Chondrocyte (in vitro differentiated cells): Measurements from ENCODE around the gene HOOK2. TPM values are rescaled to one million over a fixed set of nuclear protein-coding genes. Genes with fewer than 3 reads are reported as not detected.
A peak's percentile ranks its signal among the peaks of the same experiment; 100 is the strongest.

Source experiments
- DNase-seq: peaks from one replicate; pipeline ENCODE4 v3.0.0; 2021; ENCODE audit warnings: mixed read lengths, low spot score
- H3K27ac Mint-ChIP-seq: one replicate; pipeline ENCODE4 v1.8.0; 2021; ENCODE audit warnings: mild to moderate bottlenecking, moderate library complexity, mixed read lengths; ENCODE audit not compliant: unreplicated experiment
- H3K27me3 Mint-ChIP-seq: 2 replicates; pipeline ENCODE4 v1.8.0; 2021; ENCODE audit warnings: low read depth, mixed read lengths
- H3K36me3 Mint-ChIP-seq: 2 replicates; pipeline ENCODE4 v1.8.0; 2021; ENCODE audit warnings: low read depth, mixed read lengths
- H3K4me1 Mint-ChIP-seq: 2 replicates; pipeline ENCODE4 v1.8.0; 2021; ENCODE audit warnings: low read depth, mild to moderate bottlenecking, mixed read lengths
- H3K4me3 Mint-ChIP-seq: one replicate; pipeline ENCODE4 v1.8.0; 2021; ENCODE audit warnings: mild to moderate bottlenecking, moderate library complexity, mixed read lengths; ENCODE audit not compliant: unreplicated experiment
- H3K9me3 Mint-ChIP-seq: 2 replicates; pipeline ENCODE4 v1.8.0; 2021; ENCODE audit warnings: low read depth, mixed read lengths
- total RNA-seq: library from RNA; stranded (reverse); gene quantifications from 3 replicates; pipeline ENCODE4 v1.2.1, GENCODE V29; 2021
- TF ChIP-seq, protein P1 (sequence below): fragments of 200-600 bp; sonication (generic); IDR thresholded peaks from 2 replicates; pipeline ENCODE4 v1.5.0; 2021; ENCODE audit warnings: antibody characterized with exemption, mild to moderate bottlenecking, moderate library complexity

Gene HOOK2
- total RNA-seq, 1 donor from 2014 or later, result 26.8 TPM

DNA sequence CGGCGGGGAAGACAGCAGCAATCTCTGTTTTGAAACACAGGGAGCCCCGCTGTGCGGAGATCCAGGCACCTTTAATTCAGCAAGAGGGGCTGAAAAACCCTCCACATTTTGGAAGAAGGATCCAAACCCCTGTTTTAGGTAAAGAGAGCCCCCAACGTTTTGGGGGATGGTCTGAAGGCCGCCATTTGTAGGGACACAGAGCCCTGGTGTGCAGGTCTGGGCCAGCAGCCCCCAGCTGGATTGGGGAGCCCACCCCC is 3.5 kb upstream of the HOOK2 start:
- TF ChIP-seq, protein P1, sequence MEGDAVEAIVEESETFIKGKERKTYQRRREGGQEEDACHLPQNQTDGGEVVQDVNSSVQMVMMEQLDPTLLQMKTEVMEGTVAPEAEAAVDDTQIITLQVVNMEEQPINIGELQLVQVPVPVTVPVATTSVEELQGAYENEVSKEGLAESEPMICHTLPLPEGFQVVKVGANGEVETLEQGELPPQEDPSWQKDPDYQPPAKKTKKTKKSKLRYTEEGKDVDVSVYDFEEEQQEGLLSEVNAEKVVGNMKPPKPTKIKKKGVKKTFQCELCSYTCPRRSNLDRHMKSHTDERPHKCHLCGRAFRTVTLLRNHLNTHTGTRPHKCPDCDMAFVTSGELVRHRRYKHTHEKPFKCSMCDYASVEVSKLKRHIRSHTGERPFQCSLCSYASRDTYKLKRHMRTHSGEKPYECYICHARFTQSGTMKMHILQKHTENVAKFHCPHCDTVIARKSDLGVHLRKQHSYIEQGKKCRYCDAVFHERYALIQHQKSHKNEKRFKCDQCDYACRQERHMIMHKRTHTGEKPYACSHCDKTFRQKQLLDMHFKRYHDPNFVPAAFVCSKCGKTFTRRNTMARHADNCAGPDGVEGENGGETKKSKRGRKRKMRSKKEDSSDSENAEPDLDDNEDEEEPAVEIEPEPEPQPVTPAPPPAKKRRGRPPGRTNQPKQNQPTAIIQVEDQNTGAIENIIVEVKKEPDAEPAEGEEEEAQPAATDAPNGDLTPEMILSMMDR, result no peak
- Mint-ChIP-seq H3K27ac (peak overlapping the region; percentile 98), H3K9me3 (no peaks in the 10 kb centered on the region), H3K27me3 (no peaks in the 10 kb centered on the region), H3K36me3 (no peaks in the 10 kb centered on the region), H3K4me1 (peaks cover 38% of the 10 kb centered on the region), H3K4me3 (peak overlapping the region; percentile 87)
- no peak for DNase-seq

DNA sequence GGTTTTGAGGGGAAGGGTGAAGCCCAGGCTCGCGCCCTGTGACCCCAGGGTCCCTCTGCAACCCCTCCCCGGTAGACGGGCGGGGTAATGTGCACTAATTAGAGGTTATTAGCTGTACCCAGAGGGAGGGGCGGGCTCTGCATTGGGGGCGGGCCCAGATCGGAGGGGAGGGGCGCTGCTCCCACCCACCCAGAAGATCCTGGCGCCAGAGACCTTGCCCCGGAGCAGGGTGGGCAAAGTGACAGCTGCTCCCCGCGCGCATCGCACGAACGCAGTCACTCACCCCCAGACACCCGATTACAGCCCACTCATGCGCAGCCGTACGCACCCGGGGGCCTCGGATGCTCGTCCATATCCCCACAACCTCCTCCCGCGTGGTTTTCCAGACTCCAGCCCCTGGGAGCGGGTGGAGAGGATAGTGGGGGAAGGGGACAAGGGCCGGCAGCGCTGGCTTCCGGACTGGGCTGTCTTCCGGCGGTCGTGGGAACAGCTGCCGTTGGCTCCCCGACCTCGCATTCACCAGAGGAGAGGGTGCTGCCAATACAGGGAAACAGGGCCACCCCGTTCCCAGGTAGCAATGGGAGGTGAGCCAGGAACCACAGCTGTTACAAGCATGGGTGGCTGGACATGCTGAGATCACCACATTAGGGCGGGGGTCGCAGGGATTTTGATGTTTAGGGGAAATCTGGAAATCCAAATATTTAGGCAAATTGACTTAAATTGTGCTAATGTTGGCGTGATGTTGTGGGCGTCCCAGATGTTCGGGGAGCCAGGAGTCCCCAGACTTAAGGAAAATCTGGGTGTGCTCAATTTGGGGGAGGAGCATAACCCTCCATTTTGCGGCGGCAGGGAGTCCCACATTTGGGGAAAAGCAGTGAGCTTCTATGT is 2.9 kb upstream of the HOOK2 start:
- Mint-ChIP-seq H3K27ac (peak overlapping the region; percentile 98), H3K4me3 (peak overlapping the region; percentile 87), H3K27me3 (no peaks in the 10 kb centered on the region), H3K9me3 (no peaks in the 10 kb centered on the region), H3K4me1 (peaks cover 43% of the 10 kb centered on the region), H3K36me3 (no peaks in the 10 kb centered on the region)
- TF ChIP-seq, protein P1, result no peak
- DNase-seq, result no peak

DNA sequence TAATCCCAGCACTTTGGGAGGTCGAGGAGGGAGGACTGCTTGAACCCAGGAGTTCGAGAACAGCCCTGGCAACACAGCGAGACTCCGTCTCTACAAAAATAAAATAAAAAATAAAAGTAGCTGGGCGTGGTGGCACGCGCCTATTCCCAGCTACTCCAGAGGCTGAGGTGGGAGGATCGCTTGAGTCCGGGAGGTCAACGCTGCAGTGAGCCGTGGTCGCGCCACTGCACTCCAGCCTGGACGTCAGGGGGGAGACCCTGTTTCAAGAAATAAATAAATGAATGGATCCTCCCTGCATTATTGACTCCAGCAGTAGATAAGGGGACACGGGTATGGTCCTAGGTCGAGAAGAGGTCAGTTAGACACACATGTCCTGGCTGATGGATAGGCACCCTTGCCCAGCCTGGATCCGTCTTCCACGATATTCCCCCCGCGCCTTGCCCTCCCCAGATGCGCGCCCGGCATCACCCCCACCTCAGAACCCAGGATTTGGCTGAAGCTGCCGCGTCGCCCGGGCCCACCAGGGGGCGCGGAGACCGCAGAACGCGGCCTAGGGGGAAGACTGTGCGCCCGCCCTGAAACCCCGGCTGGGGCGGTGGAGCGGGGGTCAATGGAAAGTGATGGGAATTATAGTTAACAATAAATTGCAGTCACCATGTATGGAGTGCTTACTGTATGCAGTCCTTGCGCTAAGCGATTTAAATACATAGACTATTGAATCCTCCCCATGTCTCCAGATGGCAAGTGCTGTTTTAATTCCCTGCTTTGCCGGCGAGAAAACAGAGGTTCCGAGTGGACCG is 2.1 kb upstream of the HOOK2 start:
- no peaks in the 10 kb centered on the region for H3K27me3 Mint-ChIP-seq
- peak overlapping the region; percentile 98 for H3K27ac Mint-ChIP-seq
- H3K4me1 Mint-ChIP-seq, result peaks cover 44% of the 10 kb centered on the region
- no peaks in the 10 kb centered on the region for H3K9me3 Mint-ChIP-seq
- TF ChIP-seq, protein P1, result peak; percentile 97
- no peak for DNase-seq
- peak overlapping the region; percentile 87 for H3K4me3 Mint-ChIP-seq
- H3K36me3 Mint-ChIP-seq, result no peaks in the 10 kb centered on the region

DNA sequence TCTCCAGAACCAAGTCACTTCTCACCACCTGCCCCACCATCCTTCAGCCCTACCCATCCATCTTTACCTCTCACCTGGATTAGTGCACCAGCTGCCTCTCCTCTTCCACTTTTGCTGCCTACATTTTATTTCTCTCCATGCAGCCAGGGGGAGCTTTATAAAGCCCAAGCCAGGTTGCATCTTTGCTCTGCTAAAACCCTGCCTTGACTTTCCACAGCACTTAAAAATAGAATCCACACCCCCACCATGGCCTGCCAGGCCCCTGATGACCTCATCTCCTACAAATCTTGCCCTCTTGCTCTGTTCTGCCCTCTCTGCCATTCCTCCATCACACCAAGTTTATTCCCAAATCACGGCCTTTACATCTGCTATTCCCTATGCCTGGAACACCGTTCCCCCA is 1.8 kb downstream of the HOOK2 start:
- Mint-ChIP-seq H3K9me3 (no peaks in the 10 kb centered on the region), H3K4me1 (peaks cover 19% of the 10 kb centered on the region), H3K36me3 (peaks cover 3% of the 10 kb centered on the region), H3K4me3 (peak overlapping the region; percentile 26), H3K27ac (no peak overlapping the region), H3K27me3 (no peaks in the 10 kb centered on the region)
- no peak for DNase-seq
- TF ChIP-seq, protein P1, result peak; percentile 67

DNA sequence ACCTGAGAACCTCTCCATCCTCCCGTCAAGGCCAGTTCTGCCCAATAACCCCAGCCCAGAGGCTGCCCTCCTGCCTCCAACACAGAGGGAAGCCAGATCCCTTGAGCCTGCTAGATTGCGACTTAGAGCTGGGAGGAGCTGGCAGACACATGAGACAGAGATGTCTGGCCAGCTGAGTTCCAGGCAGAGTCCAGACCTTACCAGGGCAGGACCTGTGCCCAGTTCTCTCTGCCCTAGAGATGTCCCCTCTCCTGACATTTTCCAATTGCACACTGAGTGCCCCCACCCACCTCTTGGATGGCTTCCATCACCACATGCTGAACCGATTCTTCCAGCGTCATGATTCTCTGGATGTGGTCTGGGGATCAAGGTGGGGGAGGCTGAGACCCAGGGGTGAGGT is 3.0 kb downstream of the HOOK2 start:
- peaks cover 4% of the 10 kb centered on the region for H3K36me3 Mint-ChIP-seq
- no peaks in the 10 kb centered on the region for H3K9me3 Mint-ChIP-seq
- peaks cover 9% of the 10 kb centered on the region for H3K4me1 Mint-ChIP-seq
- TF ChIP-seq, protein P1, result no peak
- no peak overlapping the region for H3K27ac Mint-ChIP-seq
- no peaks in the 10 kb centered on the region for H3K27me3 Mint-ChIP-seq
- H3K4me3 Mint-ChIP-seq, result no peak overlapping the region
- no peak for DNase-seq
